ENCODE data around the gene CBX8. TPM values are rescaled to one million over a fixed set of nuclear protein-coding genes. Genes with fewer than 3 reads are reported as not detected.

The CBX8 gene
- total and polyA plus RNA-seq, 2 of the 13 experiments (the other 11 are each of a cell fraction or from before 2014, with no cell fraction given), result 0.34 to 12.6 TPM

DNA sequence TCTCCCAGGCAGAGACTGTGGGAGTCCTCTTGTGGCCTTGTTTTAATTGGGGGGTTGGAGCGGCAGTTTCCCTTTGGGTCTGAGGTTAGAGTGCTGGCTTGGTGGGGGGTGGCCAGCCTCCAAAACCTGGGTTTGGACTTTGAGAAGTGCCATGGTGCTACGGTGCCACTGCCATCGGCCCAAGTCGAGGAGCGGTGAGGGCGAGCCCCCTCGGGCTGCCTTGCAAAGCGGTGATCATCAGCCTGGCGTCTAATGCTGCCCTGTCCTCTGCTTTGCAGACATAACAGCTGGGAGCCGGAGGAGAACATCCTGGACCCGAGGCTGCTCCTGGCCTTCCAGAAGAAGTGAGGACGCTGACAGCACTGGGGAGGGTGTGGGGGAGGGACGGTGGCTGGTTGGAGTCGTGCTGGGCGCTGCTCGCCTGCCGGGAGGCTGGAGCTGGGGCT lies 17.8 kb downstream of the CBX8 start (continued):
- TF ChIP-seq, protein P1, sequence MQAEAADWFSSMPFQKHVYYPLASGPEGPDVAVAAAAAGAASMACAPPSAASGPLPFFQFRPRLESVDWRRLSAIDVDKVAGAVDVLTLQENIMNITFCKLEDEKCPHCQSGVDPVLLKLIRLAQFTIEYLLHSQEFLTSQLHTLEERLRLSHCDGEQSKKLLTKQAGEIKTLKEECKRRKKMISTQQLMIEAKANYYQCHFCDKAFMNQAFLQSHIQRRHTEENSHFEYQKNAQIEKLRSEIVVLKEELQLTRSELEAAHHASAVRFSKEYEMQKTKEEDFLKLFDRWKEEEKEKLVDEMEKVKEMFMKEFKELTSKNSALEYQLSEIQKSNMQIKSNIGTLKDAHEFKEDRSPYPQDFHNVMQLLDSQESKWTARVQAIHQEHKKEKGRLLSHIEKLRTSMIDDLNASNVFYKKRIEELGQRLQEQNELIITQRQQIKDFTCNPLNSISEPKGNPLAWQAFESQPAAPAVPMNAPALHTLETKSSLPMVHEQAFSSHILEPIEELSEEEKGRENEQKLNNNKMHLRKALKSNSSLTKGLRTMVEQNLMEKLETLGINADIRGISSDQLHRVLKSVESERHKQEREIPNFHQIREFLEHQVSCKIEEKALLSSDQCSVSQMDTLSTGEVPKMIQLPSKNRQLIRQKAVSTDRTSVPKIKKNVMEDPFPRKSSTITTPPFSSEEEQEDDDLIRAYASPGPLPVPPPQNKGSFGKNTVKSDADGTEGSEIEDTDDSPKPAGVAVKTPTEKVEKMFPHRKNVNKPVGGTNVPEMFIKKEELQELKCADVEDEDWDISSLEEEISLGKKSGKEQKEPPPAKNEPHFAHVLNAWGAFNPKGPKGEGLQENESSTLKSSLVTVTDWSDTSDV (CRISPR knock-in tag; IDR thresholded peaks at IDR 0.05), result peak; percentile 35; the same call in 1 of the 2 replicates
- TF ChIP-seq ZNF350 (CRISPR knock-in tag; IDR thresholded peaks at IDR 0.05; ENCODE audit: borderline replicate concordance, low read depth), result 0 out of 2 replicates have a peak, but pooled peaks have one; percentile 20
- no peak for TF ChIP-seq ZNF430 (CRISPR knock-in tag; IDR thresholded peaks at IDR 0.05)
- TF ChIP-seq, protein P2, sequence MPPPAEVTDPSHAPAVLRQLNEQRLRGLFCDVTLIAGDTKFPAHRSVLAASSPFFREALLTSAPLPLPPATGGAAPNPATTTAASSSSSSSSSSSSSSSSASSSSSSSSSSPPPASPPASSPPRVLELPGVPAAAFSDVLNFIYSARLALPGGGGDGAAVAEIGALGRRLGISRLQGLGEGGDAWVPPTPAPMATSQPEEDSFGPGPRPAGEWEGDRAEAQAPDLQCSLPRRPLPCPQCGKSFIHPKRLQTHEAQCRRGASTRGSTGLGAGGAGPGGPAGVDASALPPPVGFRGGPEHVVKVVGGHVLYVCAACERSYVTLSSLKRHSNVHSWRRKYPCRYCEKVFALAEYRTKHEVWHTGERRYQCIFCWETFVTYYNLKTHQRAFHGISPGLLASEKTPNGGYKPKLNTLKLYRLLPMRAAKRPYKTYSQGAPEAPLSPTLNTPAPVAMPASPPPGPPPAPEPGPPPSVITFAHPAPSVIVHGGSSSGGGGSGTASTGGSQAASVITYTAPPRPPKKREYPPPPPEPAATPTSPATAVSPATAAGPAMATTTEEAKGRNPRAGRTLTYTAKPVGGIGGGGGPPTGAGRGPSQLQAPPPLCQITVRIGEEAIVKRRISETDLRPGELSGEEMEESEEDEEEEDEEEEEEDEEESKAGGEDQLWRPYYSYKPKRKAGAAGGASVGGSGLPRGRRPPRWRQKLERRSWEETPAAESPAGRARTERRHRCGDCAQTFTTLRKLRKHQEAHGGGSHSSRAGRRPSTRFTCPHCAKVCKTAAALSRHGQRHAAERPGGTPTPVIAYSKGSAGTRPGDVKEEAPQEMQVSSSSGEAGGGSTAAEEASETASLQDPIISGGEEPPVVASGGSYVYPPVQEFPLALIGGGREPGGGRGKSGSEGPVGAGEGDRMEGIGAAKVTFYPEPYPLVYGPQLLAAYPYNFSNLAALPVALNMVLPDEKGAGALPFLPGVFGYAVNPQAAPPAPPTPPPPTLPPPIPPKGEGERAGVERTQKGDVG (CRISPR knock-in tag; IDR thresholded peaks at IDR 0.05; ENCODE audit: borderline replicate concordance), result 0 out of 2 replicates have a peak, but pooled peaks have one; percentile 50
- peak; percentile 64; the same call in 1 of the 2 replicates for TF ChIP-seq HNF1B (CRISPR knock-in tag; IDR thresholded peaks at IDR 0.05)
- 0 out of 2 replicates have a peak, but pooled peaks have one; percentile 71 for TF ChIP-seq MTF2 (CRISPR knock-in tag; IDR thresholded peaks at IDR 0.05; ENCODE audit: borderline replicate concordance)
- TF ChIP-seq HNRNPL (IDR thresholded peaks at IDR 0.05; ENCODE audit: low read depth, low read length), result 0 out of 2 replicates have a peak, but pooled peaks have one; percentile 14
- TF ChIP-seq, protein P3, sequence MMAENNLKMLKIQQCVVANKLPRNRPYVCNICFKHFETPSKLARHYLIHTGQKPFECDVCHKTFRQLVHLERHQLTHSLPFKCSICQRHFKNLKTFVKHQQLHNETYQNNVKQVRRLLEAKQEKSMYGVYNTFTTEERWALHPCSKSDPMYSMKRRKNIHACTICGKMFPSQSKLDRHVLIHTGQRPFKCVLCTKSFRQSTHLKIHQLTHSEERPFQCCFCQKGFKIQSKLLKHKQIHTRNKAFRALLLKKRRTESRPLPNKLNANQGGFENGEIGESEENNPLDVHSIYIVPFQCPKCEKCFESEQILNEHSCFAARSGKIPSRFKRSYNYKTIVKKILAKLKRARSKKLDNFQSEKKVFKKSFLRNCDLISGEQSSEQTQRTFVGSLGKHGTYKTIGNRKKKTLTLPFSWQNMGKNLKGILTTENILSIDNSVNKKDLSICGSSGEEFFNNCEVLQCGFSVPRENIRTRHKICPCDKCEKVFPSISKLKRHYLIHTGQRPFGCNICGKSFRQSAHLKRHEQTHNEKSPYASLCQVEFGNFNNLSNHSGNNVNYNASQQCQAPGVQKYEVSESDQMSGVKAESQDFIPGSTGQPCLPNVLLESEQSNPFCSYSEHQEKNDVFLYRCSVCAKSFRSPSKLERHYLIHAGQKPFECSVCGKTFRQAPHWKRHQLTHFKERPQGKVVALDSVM (CRISPR knock-in tag; IDR thresholded peaks at IDR 0.05), result no peak
- TF ChIP-seq, protein P4, sequence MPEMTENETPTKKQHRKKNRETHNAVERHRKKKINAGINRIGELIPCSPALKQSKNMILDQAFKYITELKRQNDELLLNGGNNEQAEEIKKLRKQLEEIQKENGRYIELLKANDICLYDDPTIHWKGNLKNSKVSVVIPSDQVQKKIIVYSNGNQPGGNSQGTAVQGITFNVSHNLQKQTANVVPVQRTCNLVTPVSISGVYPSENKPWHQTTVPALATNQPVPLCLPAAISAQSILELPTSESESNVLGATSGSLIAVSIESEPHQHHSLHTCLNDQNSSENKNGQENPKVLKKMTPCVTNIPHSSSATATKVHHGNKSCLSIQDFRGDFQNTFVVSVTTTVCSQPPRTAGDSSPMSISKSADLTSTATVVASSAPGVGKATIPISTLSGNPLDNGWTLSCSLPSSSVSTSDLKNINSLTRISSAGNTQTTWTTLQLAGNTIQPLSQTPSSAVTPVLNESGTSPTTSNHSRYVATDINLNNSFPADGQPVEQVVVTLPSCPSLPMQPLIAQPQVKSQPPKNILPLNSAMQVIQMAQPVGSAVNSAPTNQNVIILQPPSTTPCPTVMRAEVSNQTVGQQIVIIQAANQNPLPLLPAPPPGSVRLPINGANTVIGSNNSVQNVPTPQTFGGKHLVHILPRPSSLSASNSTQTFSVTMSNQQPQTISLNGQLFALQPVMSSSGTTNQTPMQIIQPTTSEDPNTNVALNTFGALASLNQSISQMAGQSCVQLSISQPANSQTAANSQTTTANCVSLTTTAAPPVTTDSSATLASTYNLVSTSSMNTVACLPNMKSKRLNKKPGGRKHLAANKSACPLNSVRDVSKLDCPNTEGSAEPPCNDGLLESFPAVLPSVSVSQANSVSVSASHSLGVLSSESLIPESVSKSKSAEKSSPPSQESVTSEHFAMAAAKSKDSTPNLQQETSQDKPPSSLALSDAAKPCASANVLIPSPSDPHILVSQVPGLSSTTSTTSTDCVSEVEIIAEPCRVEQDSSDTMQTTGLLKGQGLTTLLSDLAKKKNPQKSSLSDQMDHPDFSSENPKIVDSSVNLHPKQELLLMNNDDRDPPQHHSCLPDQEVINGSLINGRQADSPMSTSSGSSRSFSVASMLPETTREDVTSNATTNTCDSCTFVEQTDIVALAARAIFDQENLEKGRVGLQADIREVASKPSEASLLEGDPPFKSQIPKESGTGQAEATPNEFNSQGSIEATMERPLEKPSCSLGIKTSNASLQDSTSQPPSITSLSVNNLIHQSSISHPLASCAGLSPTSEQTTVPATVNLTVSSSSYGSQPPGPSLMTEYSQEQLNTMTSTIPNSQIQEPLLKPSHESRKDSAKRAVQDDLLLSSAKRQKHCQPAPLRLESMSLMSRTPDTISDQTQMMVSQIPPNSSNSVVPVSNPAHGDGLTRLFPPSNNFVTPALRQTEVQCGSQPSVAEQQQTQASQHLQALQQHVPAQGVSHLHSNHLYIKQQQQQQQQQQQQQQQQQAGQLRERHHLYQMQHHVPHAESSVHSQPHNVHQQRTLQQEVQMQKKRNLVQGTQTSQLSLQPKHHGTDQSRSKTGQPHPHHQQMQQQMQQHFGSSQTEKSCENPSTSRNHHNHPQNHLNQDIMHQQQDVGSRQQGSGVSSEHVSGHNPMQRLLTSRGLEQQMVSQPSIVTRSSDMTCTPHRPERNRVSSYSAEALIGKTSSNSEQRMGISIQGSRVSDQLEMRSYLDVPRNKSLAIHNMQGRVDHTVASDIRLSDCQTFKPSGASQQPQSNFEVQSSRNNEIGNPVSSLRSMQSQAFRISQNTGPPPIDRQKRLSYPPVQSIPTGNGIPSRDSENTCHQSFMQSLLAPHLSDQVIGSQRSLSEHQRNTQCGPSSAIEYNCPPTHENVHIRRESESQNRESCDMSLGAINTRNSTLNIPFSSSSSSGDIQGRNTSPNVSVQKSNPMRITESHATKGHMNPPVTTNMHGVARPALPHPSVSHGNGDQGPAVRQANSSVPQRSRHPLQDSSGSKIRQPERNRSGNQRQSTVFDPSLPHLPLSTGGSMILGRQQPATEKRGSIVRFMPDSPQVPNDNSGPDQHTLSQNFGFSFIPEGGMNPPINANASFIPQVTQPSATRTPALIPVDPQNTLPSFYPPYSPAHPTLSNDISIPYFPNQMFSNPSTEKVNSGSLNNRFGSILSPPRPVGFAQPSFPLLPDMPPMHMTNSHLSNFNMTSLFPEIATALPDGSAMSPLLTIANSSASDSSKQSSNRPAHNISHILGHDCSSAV (CRISPR knock-in tag; IDR thresholded peaks at IDR 0.05; ENCODE audit: borderline replicate concordance), result no peak

All from HepG2 (cell line).